Inferior parietal cortex (tissue), 1 donor: ENCODE measurements around the gene WEE2.

Experiments used
- DNase-seq: peaks from one replicate; pipeline ENCODE4 v3.0.0-alpha.2; 2016; ENCODE audit errors: extremely low spot score

Gene WEE2

GRCh38 chr7:141691540-141691939 lies 16.6 kb upstream of the WEE2 start:
- DNase-seq: no peak

GRCh38 chr7:141691961-141692360 lies 16.2 kb upstream of the WEE2 start:
- no peak for DNase-seq

GRCh38 chr7:141693082-141693481 lies 15.1 kb upstream of the WEE2 start:
- no peak for DNase-seq

GRCh38 chr7:141695803-141696289 lies 12.3 kb upstream of the WEE2 start:
- DNase-seq: no peak

GRCh38 chr7:141696348-141696747 lies 11.8 kb upstream of the WEE2 start:
- DNase-seq: no peak

GRCh38 chr7:141697211-141697871 lies 10.8 kb upstream of the WEE2 start:
- DNase-seq: peak; percentile 75

GRCh38 chr7:141698247-141699015 lies 9.7 kb upstream of the WEE2 start:
- no peak for DNase-seq

- no peak for DNase-seq
These were observed 8.3 kb upstream of the WEE2 start for GRCh38 chr7:141699860-141700259.

- no peak for DNase-seq
These were observed 7.8 kb upstream of the WEE2 start for GRCh38 chr7:141700296-141700847.

GRCh38 chr7:141700848-141701371 lies 7.2 kb upstream of the WEE2 start:
- no peak for DNase-seq

- no peak for DNase-seq
These were observed 6.6 kb upstream of the WEE2 start for GRCh38 chr7:141701489-141702046.

- DNase-seq: no peak
These were observed 6.0 kb upstream of the WEE2 start, which contains the start of gene DENND11 for GRCh38 chr7:141702047-141702567. DENND11 (minus strand) TSS chr7:141702166; CDS start chr7:141702153, 13 bp downstream.

- DNase-seq: no peak
These were observed 5.3 kb upstream of the WEE2 start for GRCh38 chr7:141702892-141703291.

GRCh38 chr7:141704112-141704511 lies 4.0 kb upstream of the WEE2 start:
- DNase-seq: no peak

- no peak for DNase-seq
These were observed 3.4 kb upstream of the WEE2 start for GRCh38 chr7:141704741-141705140.

- DNase-seq: no peak
These were observed 1.7 kb upstream of the WEE2 start for GRCh38 chr7:141706239-141707064.

GRCh38 chr7:141709318-141709717 lies 1.2 kb downstream of the WEE2 start:
- DNase-seq: no peak

GRCh38 chr7:141709749-141710148 lies 1.6 kb downstream of the WEE2 start:
- no peak for DNase-seq

GRCh38 chr7:141710301-141710700 lies 2.1 kb downstream of the WEE2 start:
- DNase-seq: no peak

GRCh38 chr7:141712603-141713255 lies 4.6 kb downstream of the WEE2 start:
- DNase-seq: no peak

GRCh38 chr7:141713890-141714289 lies 5.7 kb downstream of the WEE2 start:
- DNase-seq: no peak
